HG02852 (cell line): ENCODE results near the gene SHISAL2B.
"Not testable (repeated sequence)": the region's sequence is repeated elsewhere in the genome, so short reads cannot be mapped to it uniquely, and the experiment has no call there.

ENCODE experiments used
- ATAC-seq: cut with Tn5 transposase; IDR thresholded peaks from one replicate; pipeline ENCODE4 v1.9.1; 2021; ENCODE audit warnings: mild to moderate bottlenecking, moderate library complexity; ENCODE audit not compliant: unreplicated experiment

The SHISAL2B gene

DNA sequence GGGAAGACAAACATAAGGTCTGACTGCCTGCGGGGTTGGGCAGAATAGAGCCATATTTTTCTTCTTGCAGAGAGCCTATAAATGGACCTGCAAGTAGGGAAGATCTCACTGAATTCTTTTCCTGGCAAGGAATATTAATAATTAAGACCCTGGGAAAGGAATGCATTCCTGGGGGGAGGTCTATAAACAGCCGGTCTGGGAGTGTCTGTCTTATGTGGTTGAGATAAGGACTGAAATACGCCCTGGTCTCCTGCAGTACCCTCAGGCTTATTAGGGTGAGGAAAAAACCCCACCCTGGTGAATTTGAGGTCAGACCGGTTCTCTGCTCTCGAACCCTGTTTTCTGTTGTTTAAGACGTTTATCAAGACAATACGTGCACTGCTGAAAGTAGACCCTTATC, 6.1 kb downstream of the SHISAL2B start:
- ATAC-seq, result not testable (repeated sequence)

- no peak for ATAC-seq
Observed at GRCh38 chr5:64700765-64701164, 10.5 kb downstream of the SHISAL2B start.

GRCh38 chr5:64706074-64706473, 15.8 kb downstream of the SHISAL2B start:
- ATAC-seq, result not testable (repeated sequence)

GRCh38 chr5:64707191-64707590, 16.9 kb downstream of the SHISAL2B start:
- no peak for ATAC-seq

DNA sequence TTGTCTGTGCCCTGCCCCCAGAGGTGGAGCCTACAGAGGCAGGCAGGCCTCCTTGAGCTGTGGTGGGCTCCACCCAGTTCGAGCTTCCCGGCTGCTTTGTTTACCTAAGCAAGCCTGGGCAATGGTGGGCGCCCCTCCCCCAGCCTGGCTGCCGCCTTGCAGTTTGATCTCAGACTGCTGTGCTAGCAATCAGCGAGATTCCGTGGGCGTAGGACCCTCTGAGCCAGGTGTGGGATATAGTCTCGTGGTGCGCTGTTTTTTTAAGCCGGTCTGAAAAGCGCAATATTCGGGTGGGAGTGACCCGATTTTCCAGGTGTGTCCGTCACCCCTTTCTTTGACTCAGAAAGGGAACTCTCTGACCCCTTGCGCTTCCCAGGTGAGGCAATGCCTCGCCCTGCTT, 24.2 kb downstream of the SHISAL2B start:
- ATAC-seq, result not testable (repeated sequence)

GRCh38 chr5:64722588-64722987, 32.3 kb downstream of the SHISAL2B start:
- ATAC-seq, result no peak

DNA sequence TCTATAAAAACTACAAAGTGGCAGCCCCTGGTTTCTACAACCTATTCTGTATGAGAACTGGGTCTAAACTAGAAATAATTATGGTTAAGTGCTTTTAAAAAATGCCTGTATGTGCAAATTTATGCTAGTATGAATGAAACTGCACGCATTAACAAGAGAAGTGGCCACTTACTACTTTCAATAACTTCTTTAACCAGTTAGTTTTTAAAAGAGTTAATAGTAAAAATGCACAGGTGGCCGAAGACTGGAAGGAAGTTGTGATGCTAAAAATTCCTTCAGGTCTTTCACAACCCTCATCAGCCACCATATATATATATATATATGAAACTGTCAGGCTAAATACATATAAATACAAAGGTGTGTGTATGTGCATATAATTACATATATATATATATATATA, 36.8 kb downstream of the SHISAL2B start:
- no peak for ATAC-seq

GRCh38 chr5:64742411-64742810, 52.1 kb downstream of the SHISAL2B start:
- no peak for ATAC-seq

- ATAC-seq, result no peak
Observed at GRCh38 chr5:64742821-64743220, 52.5 kb downstream of the SHISAL2B start.

DNA sequence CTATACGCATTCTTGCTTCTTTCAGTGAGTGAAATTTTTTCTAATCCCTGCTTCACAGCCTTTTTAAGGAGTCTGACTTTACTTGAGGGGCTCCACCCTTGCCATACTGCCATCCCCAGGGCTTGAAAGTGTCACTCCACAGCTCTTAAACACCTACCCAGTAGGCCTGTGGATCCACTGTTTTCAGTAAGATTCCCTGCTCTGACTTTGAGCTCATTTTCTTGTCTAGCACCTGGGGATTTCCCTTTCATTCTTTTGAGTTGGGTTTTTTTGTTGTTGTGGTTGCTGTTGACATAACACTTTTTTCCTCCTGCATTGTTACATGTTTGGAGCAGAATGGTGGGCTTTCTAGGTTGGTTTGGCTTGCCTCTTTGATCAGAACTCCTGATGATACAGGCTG, 54.6 kb downstream of the SHISAL2B start:
- ATAC-seq, result no peak

DNA sequence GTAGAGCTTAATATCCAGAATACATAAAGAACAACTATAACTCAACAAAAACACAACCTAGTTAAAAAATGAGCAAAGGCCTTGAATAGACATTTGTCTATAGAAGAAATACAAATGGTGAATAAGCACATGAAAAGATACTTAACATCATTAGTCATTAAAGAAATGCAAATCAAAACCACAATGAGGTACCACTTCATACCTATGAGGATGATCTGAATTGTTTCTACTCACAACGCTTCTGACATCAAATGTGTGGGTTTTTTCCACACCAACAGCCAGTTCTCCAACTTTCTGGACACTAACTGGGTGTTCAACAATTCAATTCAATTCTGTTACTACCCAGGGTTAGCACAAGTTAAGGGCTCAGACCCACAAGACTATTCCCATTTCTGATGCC, 56.1 kb downstream of the SHISAL2B start:
- ATAC-seq, result no peak

DNA sequence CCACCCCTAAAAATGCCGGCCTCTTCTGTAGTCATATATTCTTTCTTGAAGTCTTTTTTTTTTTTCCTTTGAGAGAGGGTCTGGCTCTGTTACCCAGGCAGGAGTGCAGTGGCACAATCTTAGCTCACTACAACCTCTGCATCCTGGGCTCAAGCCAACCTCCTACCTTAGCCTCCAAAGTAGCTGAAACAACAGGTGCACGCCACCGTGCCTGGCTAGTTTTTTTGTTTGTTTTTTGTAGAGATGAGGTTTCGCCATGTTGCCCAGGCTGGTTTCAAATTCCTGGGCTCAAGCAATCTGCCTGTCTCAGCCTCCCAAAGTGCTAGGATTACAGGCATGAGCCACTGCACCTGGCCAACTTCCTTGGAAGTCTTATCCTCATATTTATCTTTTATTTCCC, 59.1 kb downstream of the SHISAL2B start:
- ATAC-seq, result no peak

DNA sequence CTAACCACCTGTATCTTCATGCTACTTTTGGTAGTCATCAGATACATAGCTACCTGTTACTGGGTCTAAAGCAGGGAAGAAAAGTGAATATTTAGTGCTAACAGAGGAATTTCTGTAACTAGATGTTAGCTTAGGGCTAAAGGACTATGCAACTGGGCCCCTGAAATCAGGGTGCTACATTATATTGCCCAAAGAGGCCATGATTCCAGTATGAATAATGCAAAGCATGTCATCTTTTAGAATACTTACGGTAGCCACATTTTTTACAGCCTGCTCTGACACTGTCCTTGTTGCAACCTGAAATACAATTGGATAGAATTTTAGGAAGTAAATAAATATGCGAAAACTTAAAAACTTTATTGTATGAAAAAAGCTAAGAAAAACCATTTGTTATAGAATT, 63.8 kb downstream of the SHISAL2B start:
- no peak for ATAC-seq

GRCh38 chr5:64758901-64759300, 68.6 kb downstream of the SHISAL2B start:
- no peak for ATAC-seq

GRCh38 chr5:64759960-64760660, 69.8 kb downstream of the SHISAL2B start:
- no peak for ATAC-seq

DNA sequence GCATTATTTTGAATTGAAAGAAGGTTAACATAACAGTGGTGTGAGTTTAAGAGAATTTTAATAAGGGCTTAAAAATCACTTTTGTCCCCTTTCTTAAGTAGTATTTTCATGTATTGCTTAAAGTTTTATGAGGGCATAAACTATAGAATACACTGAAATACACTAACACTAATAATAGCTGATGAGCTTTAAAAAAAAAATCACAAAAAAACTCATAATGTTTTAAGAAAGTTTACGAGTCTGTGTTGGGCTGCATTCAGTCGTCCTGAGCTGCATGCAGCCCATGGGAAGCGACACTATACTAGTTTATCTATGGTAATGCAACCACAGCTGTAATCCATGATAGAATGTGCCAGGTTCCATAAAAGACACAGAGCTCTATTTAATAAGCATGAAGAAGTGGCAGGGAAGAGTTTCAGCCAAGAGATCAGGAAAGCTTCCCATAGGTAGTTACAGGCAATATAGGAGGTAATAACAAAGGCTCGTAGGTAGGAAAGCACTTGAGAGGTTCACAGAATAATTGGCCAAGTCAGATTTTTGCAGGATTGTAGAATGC, 73.7 kb downstream of the SHISAL2B start:
- ATAC-seq, result no peak

DNA sequence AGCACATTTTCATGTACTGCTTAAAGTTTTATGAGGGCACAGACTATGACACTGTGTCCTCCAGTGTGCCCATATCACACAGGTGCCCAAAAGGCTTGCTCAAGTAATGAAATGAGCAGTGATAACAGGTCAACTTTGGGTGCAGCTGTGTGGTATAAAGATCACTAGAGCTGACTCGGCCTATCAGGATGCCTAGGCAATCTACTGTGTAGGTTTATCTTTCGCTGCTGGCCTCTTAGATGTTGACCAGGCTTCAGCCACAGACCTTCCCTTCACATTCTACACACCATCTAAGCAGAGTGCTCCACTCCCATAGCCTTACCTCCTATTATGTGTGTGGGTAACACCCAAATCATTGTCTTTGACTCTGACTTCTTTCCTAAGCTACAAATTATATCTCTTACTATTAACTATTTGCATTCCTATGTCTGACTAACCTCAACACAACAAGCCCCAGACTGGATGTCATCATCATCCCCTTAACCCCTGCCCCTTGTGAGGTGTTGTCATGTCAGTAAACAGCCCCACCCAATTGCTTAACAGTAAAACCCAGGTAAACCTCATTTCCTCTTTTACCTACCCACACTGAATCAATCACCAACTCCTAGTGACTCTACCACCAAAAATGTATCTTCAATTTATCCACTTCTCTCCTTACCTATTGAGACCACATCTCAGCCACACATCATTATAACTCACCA, 75.7 kb downstream of the SHISAL2B start:
- ATAC-seq, result no peak

DNA sequence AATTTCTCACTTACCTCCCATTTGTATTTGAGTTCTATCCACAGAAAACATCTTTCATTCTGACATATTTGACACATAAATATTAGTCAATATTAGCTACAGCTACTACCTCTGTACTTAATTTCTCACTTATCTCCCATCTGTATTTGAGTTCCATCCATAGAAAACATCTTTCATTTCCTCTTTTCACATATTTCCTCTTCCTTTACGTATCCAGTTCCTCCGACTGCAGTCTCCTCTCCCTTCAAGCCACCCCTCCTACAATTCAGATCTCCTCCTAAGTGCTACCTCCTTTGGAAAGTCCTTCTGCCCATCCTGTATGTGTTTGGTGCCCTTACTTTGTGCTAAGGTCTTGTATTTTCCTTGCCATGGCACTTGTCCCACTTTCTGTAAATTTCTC, 76.6 kb downstream of the SHISAL2B start:
- ATAC-seq, result no peak
